ENCODE results near the gene PRKCQ.
"Not testable (repeated sequence)": the region's sequence is repeated elsewhere in the genome, so short reads cannot be mapped to it uniquely, and the experiment has no call there.

The PRKCQ gene

GRCh38 chr10:6460861-6461409 is 119.1 kb downstream of the PRKCQ start:
- no peak for DNase-seq (ENCODE audit: low read depth in 2 of 2)

- no peak for DNase-seq (ENCODE audit: low read depth in 2 of 2)
These were observed 121.3 kb downstream of the PRKCQ start for GRCh38 chr10:6458814-6459213.

GRCh38 chr10:6457376-6457775 is 122.7 kb downstream of the PRKCQ start:
- DNase-seq (ENCODE audit: low read depth in 2 of 2), result no peak

- no peak for DNase-seq (ENCODE audit: low read depth in 2 of 2)
These were observed 124.0 kb downstream of the PRKCQ start for GRCh38 chr10:6456067-6456466.

GRCh38 chr10:6455592-6455991 is 124.5 kb downstream of the PRKCQ start:
- no peak for DNase-seq (ENCODE audit: low read depth in 2 of 2)

- DNase-seq (ENCODE audit: low read depth in 2 of 2), result no peak
These were observed 133.4 kb downstream of the PRKCQ start for GRCh38 chr10:6446711-6447110.

GRCh38 chr10:6445671-6446316 is 134.3 kb downstream of the PRKCQ start:
- peak; percentile 53 to 59 for DNase-seq (ENCODE audit: low read depth in 2 of 2)

- not testable (repeated sequence) for DNase-seq (ENCODE audit: low read depth in 2 of 2)
These were observed 140.2 kb downstream of the PRKCQ start for GRCh38 chr10:6439875-6440274.

- DNase-seq (ENCODE audit: low read depth in 2 of 2), result no peak
These were observed 148.2 kb downstream of the PRKCQ start for GRCh38 chr10:6431861-6432260.

GRCh38 chr10:6431186-6431585 is 148.9 kb downstream of the PRKCQ start:
- DNase-seq (ENCODE audit: low read depth in 2 of 2), result no peak

GRCh38 chr10:6430423-6430980 is 149.6 kb downstream of the PRKCQ start:
- no peak for DNase-seq (ENCODE audit: low read depth in 2 of 2)

- DNase-seq (ENCODE audit: low read depth in 2 of 2), result no peak
These were observed 152.6 kb downstream of the PRKCQ start for GRCh38 chr10:6427357-6427959.

- DNase-seq (ENCODE audit: low read depth in 2 of 2), result no peak
These were observed 153.8 kb downstream of the PRKCQ start for GRCh38 chr10:6426317-6426716.

GRCh38 chr10:6423413-6424170 is 156.5 kb downstream of the PRKCQ start:
- DNase-seq (ENCODE audit: low read depth in 2 of 2), result no peak

GRCh38 chr10:6423004-6423403 is 157.1 kb downstream of the PRKCQ start:
- peak; percentile 12 to 23 for DNase-seq (ENCODE audit: low read depth in 2 of 2)

- DNase-seq (ENCODE audit: low read depth in 2 of 2), result no peak
These were observed 161.4 kb downstream of the PRKCQ start for GRCh38 chr10:6418613-6419216.

GRCh38 chr10:6418167-6418566 is 161.9 kb downstream of the PRKCQ start:
- DNase-seq (ENCODE audit: low read depth in 2 of 2), result no peak

GRCh38 chr10:6416892-6417512 is 163.1 kb downstream of the PRKCQ start:
- no peak for DNase-seq (ENCODE audit: low read depth in 2 of 2)

- DNase-seq (ENCODE audit: low read depth in 2 of 2), result no peak
These were observed 168.6 kb downstream of the PRKCQ start for GRCh38 chr10:6411436-6411835.

- no peak for DNase-seq (ENCODE audit: low read depth in 2 of 2)
These were observed 169.2 kb downstream of the PRKCQ start for GRCh38 chr10:6410830-6411229.

- DNase-seq (ENCODE audit: low read depth in 2 of 2), result peak in 1 of 2 donors; percentile 19
These were observed 170.0 kb downstream of the PRKCQ start for GRCh38 chr10:6409971-6410643.
